IMR-90 (cell line): Measurements from ENCODE around the gene TMPRSS15. TPM values are rescaled to one million over a fixed set of nuclear protein-coding genes. Genes with fewer than 3 reads are reported as not detected.

Experiments used
- ATAC-seq: fragments of 200-7000 bp; cut with Tn5 transposase; 2 replicates; pipeline ENCODE4 v1.9.1; 2020; ENCODE audit warnings: low read depth, mild to moderate bottlenecking, moderate library complexity
- BruUV-seq: library from RNA; stranded (reverse); fragments of 400-500 nt; replicated peaks from 2 replicates; lab custom pipeline; 2021; lab: Mats Ljungman, UMichigan
- CTCF ChIA-PET: fragments of 300-600 bp; formaldehyde crosslinking; extraction: SDS; loops from one replicate; lab custom pipeline; 2021; ENCODE audit warnings: antibody characterized with exemption; lab: Yijun Ruan, JAX
- POLR2A ChIA-PET: fragments of 300-600 bp; sonication (Branson Sonifier 250); formaldehyde crosslinking; loops from one replicate; lab custom pipeline; 2022; ENCODE audit warnings: antibody characterized with exemption; ENCODE audit not compliant: unreplicated experiment; lab: Charles Lee
- DNase-seq: peaks from one replicate; pipeline ENCODE4 v3.0.0; 2013
- H2AFZ ChIP-seq: replicated peaks from 2 replicates; pipeline ENCODE3; 2013; ENCODE audit warnings: low read length, mild to moderate bottlenecking; ENCODE audit not compliant: poor library complexity
- H2AK5ac ChIP-seq: 2 replicates; pipeline ENCODE4 v1.6.1; 2013; ENCODE audit warnings: low read depth, low read length, inconsistent platforms
- H2AK9ac ChIP-seq: replicated peaks from 2 replicates; pipeline ENCODE3; 2013; ENCODE audit warnings: mild to moderate bottlenecking, low read depth, low read length, moderate library complexity; ENCODE audit not compliant: poor library complexity
- H2BK120ac ChIP-seq: 2 replicates; pipeline ENCODE4 v1.6.1; 2013; ENCODE audit warnings: low read depth, low read length, inconsistent platforms
- H2BK15ac ChIP-seq: 3 replicates; pipeline ENCODE4 v1.6.1; 2013; ENCODE audit warnings: low read depth, low read length, inconsistent platforms
- H2BK20ac ChIP-seq: 2 replicates; pipeline ENCODE4 v1.6.1; 2013; ENCODE audit warnings: low read depth, mild to moderate bottlenecking, inconsistent platforms, low read length, moderate library complexity
- H2BK5ac ChIP-seq: 2 replicates; pipeline ENCODE4 v1.6.1; 2013; ENCODE audit warnings: mild to moderate bottlenecking, low read depth, low read length, inconsistent platforms; ENCODE audit not compliant: poor library complexity, severe bottlenecking
- H3K14ac ChIP-seq: replicated peaks from 2 replicates; pipeline ENCODE4 v1.6.1; 2013; ENCODE audit warnings: low read depth, low read length, inconsistent platforms
- H3K18ac ChIP-seq: 2 replicates; pipeline ENCODE4 v1.6.1; 2013; ENCODE audit warnings: low read depth, low read length, control low read depth
- H3K23ac ChIP-seq: 2 replicates; pipeline ENCODE4 v1.6.1; 2013; ENCODE audit warnings: low read depth, low read length, inconsistent platforms
- H3K27ac ChIP-seq: 2 replicates; pipeline ENCODE4 v1.5.1; 2013; ENCODE audit warnings: mild to moderate bottlenecking, control low read depth, low read length; ENCODE audit not compliant: insufficient read depth
- H3K27me3 ChIP-seq: 2 replicates; pipeline ENCODE4 v1.6.1; 2013; ENCODE audit warnings: low read length; ENCODE audit not compliant: control insufficient read depth, insufficient read depth
- H3K36me3 ChIP-seq: 2 replicates; pipeline ENCODE4 v1.6.1; 2013; ENCODE audit warnings: low read length, mixed read lengths; ENCODE audit not compliant: control insufficient read depth, insufficient read depth
- H3K4ac ChIP-seq: 2 replicates; pipeline ENCODE4 v1.6.1; 2013; ENCODE audit warnings: low read depth, low read length, inconsistent platforms
- H3K4me1 ChIP-seq: 2 replicates; pipeline ENCODE4 v1.6.1; 2013; ENCODE audit warnings: low read length, mixed read lengths; ENCODE audit not compliant: control insufficient read depth, insufficient read depth
- H3K4me2 ChIP-seq: 2 replicates; pipeline ENCODE4 v1.6.1; 2013; ENCODE audit warnings: low read depth, mild to moderate bottlenecking, control low read depth, low read length, moderate library complexity
- H3K4me3 ChIP-seq: 2 replicates; pipeline ENCODE4 v1.5.1; 2013; ENCODE audit warnings: low read depth, mild to moderate bottlenecking, control low read depth, low read length, moderate library complexity; ENCODE audit not compliant: insufficient read depth
- H3K56ac ChIP-seq: 2 replicates; pipeline ENCODE4 v1.6.1; 2013; ENCODE audit warnings: low read length, inconsistent platforms; ENCODE audit not compliant: insufficient read depth; ENCODE audit errors: extremely low read depth
- H3K79me1 ChIP-seq, 2 experiments: 2 replicates each; pipeline ENCODE4 v1.6.1; 2013; ENCODE audit warnings: low read length in 2 of 2, inconsistent platforms in 1 of 2, low read depth in 1 of 2
- H3K9ac ChIP-seq: 2 replicates; pipeline ENCODE4 v1.6.1; 2013; ENCODE audit warnings: low read depth, low read length, control low read depth
- H3K9me1 ChIP-seq: 2 replicates; pipeline ENCODE4 v1.6.1; 2013; ENCODE audit warnings: low read length, inconsistent platforms; ENCODE audit not compliant: insufficient read depth
- H3K9me3 ChIP-seq: 2 replicates; pipeline ENCODE4 v1.6.1; 2013; ENCODE audit warnings: low read length; ENCODE audit not compliant: control insufficient read depth, insufficient read depth
- H4K20me1 ChIP-seq: 2 replicates; pipeline ENCODE4 v1.6.1; 2013; ENCODE audit warnings: low read length, inconsistent platforms; ENCODE audit not compliant: insufficient read depth
- H4K5ac ChIP-seq: 2 replicates; pipeline ENCODE4 v1.6.1; 2013; ENCODE audit warnings: mild to moderate bottlenecking, low read depth, low read length, control low read depth
- H4K8ac ChIP-seq, 2 experiments: 2 replicates each; pipeline ENCODE4 v1.6.1; 2013; ENCODE audit warnings: low read depth in 2 of 2, low read length in 2 of 2, control low read depth in 1 of 2, inconsistent platforms in 1 of 2
- H4K91ac ChIP-seq: 2 replicates; pipeline ENCODE4 v1.6.1; 2013; ENCODE audit warnings: low read depth, low read length, inconsistent platforms; ENCODE audit not compliant: insufficient read depth
- CTCF ChIP-seq: conservative IDR thresholded peaks from 2 replicates; pipeline ENCODE4 v1.5.1; 2012; ENCODE audit warnings: mild to moderate bottlenecking, low read depth, low read length, improper control_type of control experiment
- FOS ChIP-seq: fragments of 150-350 bp; IDR thresholded peaks from 2 replicates; pipeline ENCODE4 v1.6.1; 2016; ENCODE audit warnings: low read depth, low read length
- MAFK ChIP-seq: IDR thresholded peaks from 2 replicates; pipeline ENCODE4 v1.6.1; 2012; ENCODE audit warnings: low read depth, low read length, improper control_type of control experiment
- MAZ ChIP-seq: IDR thresholded peaks from 2 replicates; pipeline ENCODE4 v1.6.1; 2012; ENCODE audit warnings: low read depth, mild to moderate bottlenecking, low read length, improper control_type of control experiment, moderate library complexity, borderline replicate concordance
- NFE2L2 ChIP-seq: fragments of 150-350 bp; IDR thresholded peaks from 2 replicates; pipeline ENCODE4 v1.6.1; 2016; ENCODE audit warnings: low read depth, mild to moderate bottlenecking, low read length
- POLR2A ChIP-seq: IDR thresholded peaks from 2 replicates; pipeline ENCODE4 v1.6.1; 2012; ENCODE audit warnings: mild to moderate bottlenecking, low read depth, low read length
- RAD21 ChIP-seq: IDR thresholded peaks from 2 replicates; pipeline ENCODE4 v1.6.1; 2012; ENCODE audit warnings: low read length, improper control_type of control experiment
- RFX5 ChIP-seq: IDR thresholded peaks from 2 replicates; pipeline ENCODE4 v1.8.0; 2012; ENCODE audit warnings: low read depth, mild to moderate bottlenecking, low read length, moderate library complexity
- WGBS, 2 experiments: methylation state at CpG; one replicate each; pipeline versions ENCODE4 v1.1.5 to v1.1.7; 2013; ENCODE audit warnings: missing lambda C conversion rate in 2 of 2; ENCODE audit not compliant: insufficient read length in 1 of 2; ENCODE audit errors: extremely low coverage in 2 of 2; 5-methylcytosine and 5-hydroxymethylcytosine counted together
- dilution Hi-C: fragments of 300-500 bp; cut with HindIII; formaldehyde crosslinking; loops from one replicate; pipeline ENCODE4 v1.14.3; 2018; ENCODE audit warnings: low sequenced_read_pairs; ENCODE audit not compliant: unreplicated experiment
- in situ Hi-C: fragments of 300-500 bp; cut with MboI; formaldehyde crosslinking; loops from 3 replicates; pipeline ENCODE4 v1.14.3; 2019; ENCODE audit warnings: low sequenced_read_pairs, inconsistent platforms, mixed read lengths
- intact Hi-C: fragments of 100-400 bp; cut with micrococcal nuclease; formaldehyde crosslinking; loops from 2 replicates; pipeline ENCODE4 v1.10.0; 2022
- polyA plus RNA-seq, 3 experiments: library from polyadenylated mRNA; depleted of rRNA; stranded (reverse); fragments of >200 nt; gene quantifications; 2 replicates each; pipeline ENCODE4 v1.2.3, GENCODE V29; 2012; ENCODE audit warnings: low replicate concordance in 1 of 3
- total RNA-seq: library from RNA; depleted of rRNA; stranded (reverse); fragments of >200 nt; gene quantifications from 2 replicates; pipeline ENCODE4 v1.2.3, GENCODE V29; 2012

Gene TMPRSS15
- total and polyA plus RNA-seq, 2 of the 4 experiments (the other 2 are of a cell fraction) = not detected

GRCh38 chr21:18334066-18334465, 69.5 kb downstream of the TMPRSS15 start:
- no TSS peak for BruUV-seq
- Histone ChIP-seq H4K91ac (no peak overlapping the region), H2BK20ac (no peak overlapping the region), H3K4ac (no peak overlapping the region), H3K23ac (no peak overlapping the region), H3K27ac (no peak overlapping the region), H3K4me1 (no peaks in the 10 kb centered on the region), H3K9me3 (peaks cover 4% of the 10 kb centered on the region), H2BK120ac (no peak overlapping the region), H4K8ac (no peak overlapping the region), H3K27me3 (no peaks in the 10 kb centered on the region), H3K4me2 (no peak overlapping the region), H2AK9ac (no peak overlapping the region), H2AK5ac (no peak overlapping the region), H2BK5ac (no peak overlapping the region), H3K56ac (no peak overlapping the region), H2BK15ac (no peak overlapping the region), H3K9ac (no peak overlapping the region), H4K5ac (no peak overlapping the region), H3K9me1 (no peaks in the 10 kb centered on the region), H4K20me1 (no peaks in the 10 kb centered on the region), H2AFZ (no peak overlapping the region), H3K14ac (no peak overlapping the region), H3K4me3 (no peak overlapping the region), H3K18ac (no peak overlapping the region), H3K79me1 (no peaks in the 10 kb centered on the region), H3K36me3 (no peaks in the 10 kb centered on the region)
- DNase-seq (no peak), ATAC-seq (no peak)
- in situ Hi-C loops = no loop called here
- ChIA-PET POLR2A (no interaction called here), CTCF (no interaction called here)
- TF ChIP-seq NFE2L2 (no peak), MAZ (no peak), CTCF (no peak), MAFK (no peak), RAD21 (no peak), FOS (no peak), RFX5 (no peak), POLR2A (no peak)
- intact Hi-C loops = no loop called here
- dilution Hi-C loops = no loop called here
- no CpG with 5 or more reads among the region's 1 CpG for WGBS, 2 experiments
